SW480 (cell line): ENCODE results near the gene SPNS2.

Experiments used
- DNase-seq: peaks from one replicate; pipeline ENCODE4 v3.0.0-alpha.2; 2016; ENCODE audit warnings: low spot score

SPNS2 gene

DNA sequence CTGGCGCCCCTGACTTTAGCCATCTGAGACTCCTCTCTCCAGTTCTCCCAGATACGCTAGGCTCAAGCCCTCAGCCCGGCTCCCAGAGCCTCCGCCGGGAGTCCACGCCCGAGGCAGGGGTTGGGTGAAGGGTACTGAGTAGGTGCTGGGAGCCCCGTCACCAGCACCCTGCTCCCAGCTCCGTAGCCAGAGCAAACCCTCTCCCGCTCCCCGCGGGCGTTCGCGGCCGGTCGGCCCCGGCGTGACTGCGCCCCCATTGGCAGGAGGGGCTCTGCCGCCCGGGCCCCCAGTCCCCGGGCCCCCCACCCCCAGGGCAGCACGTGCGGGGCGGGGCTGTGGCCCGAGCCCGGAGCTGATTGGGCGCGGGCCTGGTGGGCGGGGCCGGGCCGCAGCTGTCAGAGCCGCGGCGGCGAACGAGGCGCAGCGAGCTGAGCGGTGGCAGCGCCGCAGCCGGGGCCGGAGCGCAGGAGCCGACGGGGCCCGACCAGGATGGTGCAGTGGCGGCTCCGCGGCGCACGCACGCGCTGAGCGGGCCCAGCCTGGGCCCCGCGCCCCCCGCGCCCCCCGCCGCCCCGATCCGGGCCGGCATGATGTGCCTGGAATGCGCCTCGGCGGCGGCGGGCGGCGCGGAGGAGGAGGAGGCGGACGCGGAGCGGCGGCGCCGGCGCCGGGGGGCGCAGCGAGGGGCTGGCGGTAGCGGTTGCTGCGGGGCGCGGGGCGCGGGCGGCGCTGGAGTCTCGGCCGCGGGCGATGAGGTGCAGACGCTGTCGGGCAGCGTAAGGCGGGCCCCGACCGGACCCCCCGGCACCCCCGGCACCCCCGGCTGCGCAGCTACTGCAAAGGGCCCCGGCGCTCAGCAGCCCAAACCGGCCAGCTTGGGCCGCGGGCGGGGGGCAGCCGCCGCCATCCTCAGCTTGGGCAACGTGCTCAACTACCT is at the start of gene SPNS2:
TSS of gene SPNS2 (plus strand) at position 421 of the 937 bp plus-strand sequence. CDS start at position 588, 167 bp downstream.
- DNase-seq, result peak; percentile 78

GRCh38 chr17:4449736-4450135 is 48.9 kb upstream of the SPNS2 start:
- peak; percentile 28 for DNase-seq

DNA sequence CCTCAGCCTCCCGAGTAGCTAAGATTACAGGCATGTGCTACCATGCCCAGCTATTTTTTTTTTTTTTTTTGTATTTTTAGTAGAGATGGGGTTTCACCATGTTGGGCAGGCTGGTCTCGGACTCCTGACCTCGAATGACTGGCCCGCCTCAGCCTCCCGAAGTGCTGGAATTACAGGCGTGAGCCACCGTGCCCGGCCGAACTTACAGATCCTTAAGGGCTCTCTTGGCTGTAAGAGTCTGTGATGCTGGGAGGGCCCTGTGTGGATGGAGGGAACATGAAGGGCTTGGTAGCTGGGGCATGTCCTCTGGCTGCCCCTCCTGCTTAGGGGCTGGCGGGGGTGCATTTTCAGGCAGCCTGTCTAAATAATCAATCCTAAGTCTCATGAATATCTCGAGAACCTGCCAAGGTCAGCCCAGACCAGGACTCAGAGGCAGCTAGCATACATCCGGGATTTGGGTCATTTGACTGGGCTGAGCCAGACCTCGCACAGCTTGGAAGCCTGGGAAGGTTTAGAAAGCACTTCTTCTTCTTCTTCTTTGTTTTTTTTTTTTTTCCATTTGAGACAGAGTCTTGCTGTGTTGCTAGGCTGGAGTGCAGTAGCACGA is 47.9 kb upstream of the SPNS2 start:
- DNase-seq, result no peak

DNA sequence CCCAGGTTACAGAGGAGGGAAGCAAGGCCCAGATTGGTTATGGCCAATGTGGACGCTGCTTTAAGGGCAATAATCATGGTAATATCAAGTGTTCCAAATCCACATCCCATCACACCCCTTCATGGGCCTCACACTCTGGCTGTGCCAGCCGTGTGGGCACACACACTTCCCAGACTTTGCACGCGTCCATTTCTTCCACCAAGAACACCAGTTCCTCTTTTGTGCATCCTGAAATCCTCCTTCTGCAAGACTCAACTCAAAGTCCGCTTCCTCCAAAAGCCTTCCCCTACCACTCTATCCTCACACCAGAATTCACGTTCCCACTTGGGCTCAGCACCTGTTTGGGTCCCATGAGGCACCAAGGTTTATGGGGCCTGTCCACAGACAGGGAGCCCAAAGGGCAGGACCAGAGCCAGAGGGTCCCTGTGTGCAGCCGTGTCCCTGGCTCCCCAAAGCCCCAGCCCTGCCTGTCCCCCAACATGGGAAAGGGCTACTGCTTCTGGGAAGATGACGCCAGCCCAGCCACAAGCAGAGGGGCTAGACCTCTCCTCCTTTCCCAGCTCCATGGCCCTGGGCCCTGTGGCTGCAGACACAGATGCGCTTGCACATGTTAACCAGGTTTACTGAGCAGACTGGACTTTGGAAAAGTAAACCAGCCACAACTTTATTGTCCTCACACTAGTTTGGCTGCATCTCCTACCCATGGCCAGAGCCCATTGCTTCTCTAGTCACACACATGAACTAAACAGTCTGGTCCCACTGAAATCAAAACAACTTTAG is 44.7 kb upstream of the SPNS2 start:
- DNase-seq, result no peak

GRCh38 chr17:4460661-4461060 is 38.0 kb upstream of the SPNS2 start:
- DNase-seq, result no peak

DNA sequence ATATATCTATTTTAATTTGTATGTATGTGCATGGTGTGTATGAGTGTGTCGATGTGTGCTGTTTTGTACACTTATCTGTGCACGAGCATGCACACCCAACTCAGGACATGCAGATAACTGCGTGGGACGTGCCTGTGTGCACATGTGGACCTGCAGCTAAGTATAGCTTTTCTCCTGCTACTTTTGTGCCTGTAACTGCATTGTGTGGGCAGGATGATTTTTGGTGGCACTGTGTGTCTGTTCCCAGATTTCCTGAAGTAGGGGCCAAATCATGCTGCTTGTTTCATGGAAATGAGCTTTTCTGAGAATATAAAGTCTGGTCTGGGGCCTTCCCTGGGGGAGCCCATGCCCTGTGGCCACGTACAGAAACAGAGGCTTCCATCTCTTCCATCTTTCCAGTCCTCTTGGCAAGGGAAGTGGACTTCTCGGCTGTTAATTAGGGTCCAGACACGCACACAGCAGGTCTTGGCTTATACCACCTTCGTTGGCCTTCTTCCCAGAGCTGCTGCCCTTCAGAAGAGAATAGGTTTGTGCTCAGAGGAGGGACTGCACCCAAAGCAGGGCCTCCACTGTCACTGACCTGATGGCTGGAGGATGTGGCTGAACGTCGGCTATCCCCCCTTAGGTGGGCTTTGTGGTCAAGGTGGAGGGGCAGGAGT is 34.7 kb upstream of the SPNS2 start:
- no peak for DNase-seq

DNA sequence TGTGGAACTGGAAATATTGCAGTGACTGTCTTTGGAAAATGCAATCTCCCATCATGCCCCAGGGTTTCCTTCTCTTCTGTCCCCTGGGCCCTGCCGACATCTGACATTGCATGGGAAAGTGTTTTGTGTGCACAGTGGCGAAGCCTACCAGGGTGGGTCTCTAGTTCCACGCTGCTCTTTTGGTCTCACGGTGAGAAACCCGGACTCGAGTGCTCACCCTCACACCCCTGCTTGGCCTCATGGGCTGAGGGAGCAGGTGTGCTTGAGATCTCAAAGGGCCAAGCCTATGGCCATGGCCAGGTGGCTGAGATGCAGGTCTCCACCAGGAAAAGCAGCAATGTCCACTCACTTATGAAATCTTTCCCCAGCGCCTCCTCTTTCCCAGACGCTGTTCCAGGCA is 32.9 kb upstream of the SPNS2 start:
- no peak for DNase-seq

DNA sequence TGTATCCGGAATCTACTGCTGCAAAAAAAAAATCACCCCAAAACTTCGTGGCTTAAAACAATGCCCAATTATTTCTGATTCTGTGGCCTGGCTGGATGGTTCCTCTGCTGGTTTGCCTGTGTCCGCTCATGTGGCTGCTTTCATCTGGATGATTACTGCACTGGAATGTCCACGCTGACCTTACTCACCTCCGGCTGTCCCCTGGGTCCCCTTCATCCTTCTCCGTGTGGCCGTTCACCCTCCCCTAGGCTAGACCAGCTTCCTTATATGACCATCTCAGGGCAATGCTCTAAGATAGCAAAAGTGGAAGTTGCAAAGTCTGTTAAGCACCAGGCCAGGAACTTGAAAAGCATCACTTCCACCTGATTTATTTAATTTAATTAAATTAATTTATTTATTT is 31.4 kb upstream of the SPNS2 start:
- DNase-seq, result peak; percentile 23

- DNase-seq, result no peak
Observed at GRCh38 chr17:4469552-4469951, 29.1 kb upstream of the SPNS2 start.

DNA sequence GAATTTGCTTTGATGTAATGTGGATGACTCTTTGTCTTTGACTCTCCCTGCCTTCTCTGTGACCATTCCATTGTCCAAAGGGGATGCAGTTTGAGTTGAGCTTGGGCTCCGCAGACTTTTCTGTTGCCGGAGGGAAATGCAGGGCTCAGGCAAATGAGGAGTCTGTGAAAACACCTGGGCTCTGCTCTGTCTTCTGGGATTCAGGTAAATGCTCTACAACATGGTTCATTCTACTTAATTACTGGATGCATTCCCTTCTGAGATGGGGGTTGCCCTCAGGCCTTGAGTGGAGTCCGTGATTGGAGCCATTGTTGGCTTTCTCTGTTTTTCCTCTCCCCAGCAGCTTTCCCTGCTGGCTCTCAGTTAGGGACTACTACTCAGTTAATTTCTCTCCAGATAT is 26.4 kb upstream of the SPNS2 start:
- DNase-seq, result no peak

DNA sequence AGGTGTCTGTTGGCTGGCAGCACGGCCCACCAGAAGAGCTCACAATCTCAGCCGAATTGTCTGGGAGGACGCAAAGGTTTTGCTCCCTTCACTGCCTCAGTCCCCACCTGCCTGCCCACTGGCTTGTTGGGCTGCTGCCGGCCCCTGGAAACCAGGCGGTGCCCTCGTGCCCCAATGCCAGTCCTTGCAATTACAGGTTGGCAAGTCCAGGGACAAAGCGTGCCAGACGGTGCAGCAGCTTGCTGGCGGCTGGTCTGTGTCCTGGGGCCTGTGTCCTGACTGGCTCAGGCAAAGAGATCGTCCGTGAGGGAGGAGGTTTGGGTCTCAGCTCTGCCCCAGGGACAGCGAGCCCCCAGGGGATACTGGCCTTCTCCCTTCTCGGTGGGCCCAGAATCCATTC is 24.6 kb upstream of the SPNS2 start:
- no peak for DNase-seq

DNA sequence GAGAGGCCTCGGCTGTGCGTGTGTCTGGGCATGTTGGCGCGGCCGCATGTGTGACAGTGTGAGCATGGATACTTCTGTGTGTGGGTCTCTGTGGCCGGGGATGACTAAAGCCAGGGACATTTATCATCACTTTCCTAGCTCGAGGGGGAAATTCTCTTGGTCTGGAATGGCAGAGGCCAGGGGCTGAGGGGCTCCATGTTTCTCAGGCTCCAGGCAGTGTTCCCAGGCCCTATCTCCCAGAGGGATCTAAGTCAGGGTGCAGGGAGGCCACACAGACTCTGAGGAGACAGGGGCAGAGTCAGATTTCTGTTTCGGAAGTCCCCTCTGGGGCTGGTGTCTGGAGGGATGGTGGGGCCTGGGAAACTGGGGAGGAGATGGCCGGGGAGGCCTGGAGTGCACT is 23.7 kb upstream of the SPNS2 start:
- DNase-seq, result no peak

DNA sequence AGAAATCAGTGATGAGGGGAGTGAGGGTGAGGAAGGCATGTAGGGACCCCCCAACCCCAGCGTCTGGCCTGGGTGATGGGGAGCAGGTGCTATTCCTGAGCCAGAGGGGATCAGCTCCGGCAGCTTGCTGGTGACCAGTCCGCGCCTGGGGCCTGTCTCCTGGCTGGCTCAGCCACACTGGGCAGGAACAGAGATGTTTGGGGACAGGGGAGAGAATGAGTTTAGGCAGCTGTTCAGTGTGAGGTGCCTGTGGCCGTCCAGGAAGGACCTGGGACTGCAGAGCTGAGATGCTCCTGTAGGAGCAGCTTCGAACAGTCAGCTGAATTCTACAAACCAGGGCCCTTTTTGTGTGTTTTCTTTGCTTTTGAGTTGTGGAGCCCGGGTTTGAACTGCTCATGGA is 23.2 kb upstream of the SPNS2 start:
- peak; percentile 24 for DNase-seq

DNA sequence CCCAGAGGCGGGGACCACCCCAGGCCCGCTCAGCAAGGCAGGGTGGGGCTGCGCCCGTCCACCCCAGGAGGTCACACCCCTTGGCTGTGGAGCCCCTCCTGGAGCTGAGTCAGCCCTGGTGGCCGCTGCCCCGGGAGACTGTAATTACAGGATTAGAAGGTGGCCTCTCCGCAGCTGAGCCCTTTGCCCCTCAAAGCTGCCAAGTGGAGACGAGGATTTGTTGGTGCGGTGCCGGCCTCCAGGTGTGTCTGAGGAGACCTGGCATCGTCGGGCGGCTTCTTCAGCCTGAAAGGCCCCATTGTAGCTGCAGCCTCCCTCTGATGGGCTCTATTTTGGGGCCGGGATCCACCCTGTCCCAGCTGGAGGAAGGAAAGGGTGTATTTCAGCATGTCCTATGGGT is 22.7 kb upstream of the SPNS2 start:
- DNase-seq, result peak; percentile 83

- DNase-seq, result peak; percentile 97
Observed at GRCh38 chr17:4476511-4477070, 22.1 kb upstream of the SPNS2 start.

GRCh38 chr17:4477255-4477791 is 21.4 kb upstream of the SPNS2 start:
- peak; percentile 52 for DNase-seq

GRCh38 chr17:4478318-4478830 is 20.3 kb upstream of the SPNS2 start:
- no peak for DNase-seq

GRCh38 chr17:4479340-4479981 is 19.2 kb upstream of the SPNS2 start:
- DNase-seq, result no peak

GRCh38 chr17:4479982-4480751 is 18.5 kb upstream of the SPNS2 start:
- DNase-seq, result no peak
